ENCODE results near the gene ADAMTS9.

ADAMTS9 gene

GRCh38 chr3:64530434-64531049, 157.3 kb downstream of the ADAMTS9 start:
- no peak overlapping the region for H3K4me3 ChIP-seq (replicated peaks; ENCODE audit: insufficient read depth, low read length)
- TF ChIP-seq CTCF (IDR thresholded peaks at IDR 0.05; ENCODE audit: insufficient read depth, low read length) (peak; percentile 27), POLR2AphosphoS5 (IDR thresholded peaks at IDR 0.05; ENCODE audit: low read depth) (no peak)
- peak; percentile 2 to 14 for DNase-seq (ENCODE audit: low read depth in 1 of 2, low spot score in 1 of 2)
- no peak overlapping the region for H3K27ac ChIP-seq (replicated peaks)
- H3K27me3 ChIP-seq (ENCODE audit: insufficient read depth, poor library complexity, severe bottlenecking): peaks cover 2% of the 10 kb centered on the region

- Histone ChIP-seq H3K27me3 (ENCODE audit: insufficient read depth, poor library complexity, severe bottlenecking) (no peaks in the 10 kb centered on the region), H3K27ac (replicated peaks) (no peak overlapping the region), H3K4me3 (replicated peaks; ENCODE audit: insufficient read depth, low read length) (no peak overlapping the region)
- TF ChIP-seq SPI1 (IDR thresholded peaks at IDR 0.05; ENCODE audit: borderline replicate concordance, low read depth) (no peak), CTCF (IDR thresholded peaks at IDR 0.05; ENCODE audit: insufficient read depth, low read length) (no peak), POLR2AphosphoS5 (IDR thresholded peaks at IDR 0.05; ENCODE audit: low read depth) (no peak), GABPA (IDR thresholded peaks at IDR 0.05; ENCODE audit: low read depth) (no peak), REST (IDR thresholded peaks at IDR 0.05; ENCODE audit: insufficient replicate concordance, low read depth) (no peak)
- no peak for DNase-seq (ENCODE audit: low read depth in 1 of 2, low spot score in 1 of 2)
Observed at GRCh38 chr3:64523324-64523723, 164.5 kb downstream of the ADAMTS9 start.

- DNase-seq (ENCODE audit: low read depth in 1 of 2, low spot score in 1 of 2): no peak
- Histone ChIP-seq H3K27me3 (ENCODE audit: insufficient read depth, poor library complexity, severe bottlenecking) (no peaks in the 10 kb centered on the region), H3K27ac (replicated peaks) (no peak overlapping the region), H3K4me3 (replicated peaks; ENCODE audit: insufficient read depth, low read length) (no peak overlapping the region)
- TF ChIP-seq POLR2AphosphoS5 (IDR thresholded peaks at IDR 0.05; ENCODE audit: low read depth) (no peak), SPI1 (IDR thresholded peaks at IDR 0.05; ENCODE audit: borderline replicate concordance, low read depth) (no peak), CTCF (IDR thresholded peaks at IDR 0.05; ENCODE audit: insufficient read depth, low read length) (no peak), GABPA (IDR thresholded peaks at IDR 0.05; ENCODE audit: low read depth) (no peak), REST (IDR thresholded peaks at IDR 0.05; ENCODE audit: insufficient replicate concordance, low read depth) (no peak)
Observed at GRCh38 chr3:64520334-64520733, 167.5 kb downstream of the ADAMTS9 start.

GRCh38 chr3:64518950-64519349, 168.8 kb downstream of the ADAMTS9 start:
- Histone ChIP-seq H3K27me3 (ENCODE audit: insufficient read depth, poor library complexity, severe bottlenecking) (no peaks in the 10 kb centered on the region), H3K27ac (replicated peaks) (no peak overlapping the region), H3K4me3 (replicated peaks; ENCODE audit: insufficient read depth, low read length) (no peak overlapping the region)
- TF ChIP-seq CTCF (IDR thresholded peaks at IDR 0.05; ENCODE audit: insufficient read depth, low read length) (no peak), GABPA (IDR thresholded peaks at IDR 0.05; ENCODE audit: low read depth) (no peak), REST (IDR thresholded peaks at IDR 0.05; ENCODE audit: insufficient replicate concordance, low read depth) (no peak), POLR2AphosphoS5 (IDR thresholded peaks at IDR 0.05; ENCODE audit: low read depth) (no peak), SPI1 (IDR thresholded peaks at IDR 0.05; ENCODE audit: borderline replicate concordance, low read depth) (no peak)
- DNase-seq (ENCODE audit: low read depth in 1 of 2, low spot score in 1 of 2): no peak
